ENCODE data around the gene EXT2.
A peak's percentile ranks its signal among the peaks of the same experiment; 100 is the strongest.

The EXT2 gene

DNA sequence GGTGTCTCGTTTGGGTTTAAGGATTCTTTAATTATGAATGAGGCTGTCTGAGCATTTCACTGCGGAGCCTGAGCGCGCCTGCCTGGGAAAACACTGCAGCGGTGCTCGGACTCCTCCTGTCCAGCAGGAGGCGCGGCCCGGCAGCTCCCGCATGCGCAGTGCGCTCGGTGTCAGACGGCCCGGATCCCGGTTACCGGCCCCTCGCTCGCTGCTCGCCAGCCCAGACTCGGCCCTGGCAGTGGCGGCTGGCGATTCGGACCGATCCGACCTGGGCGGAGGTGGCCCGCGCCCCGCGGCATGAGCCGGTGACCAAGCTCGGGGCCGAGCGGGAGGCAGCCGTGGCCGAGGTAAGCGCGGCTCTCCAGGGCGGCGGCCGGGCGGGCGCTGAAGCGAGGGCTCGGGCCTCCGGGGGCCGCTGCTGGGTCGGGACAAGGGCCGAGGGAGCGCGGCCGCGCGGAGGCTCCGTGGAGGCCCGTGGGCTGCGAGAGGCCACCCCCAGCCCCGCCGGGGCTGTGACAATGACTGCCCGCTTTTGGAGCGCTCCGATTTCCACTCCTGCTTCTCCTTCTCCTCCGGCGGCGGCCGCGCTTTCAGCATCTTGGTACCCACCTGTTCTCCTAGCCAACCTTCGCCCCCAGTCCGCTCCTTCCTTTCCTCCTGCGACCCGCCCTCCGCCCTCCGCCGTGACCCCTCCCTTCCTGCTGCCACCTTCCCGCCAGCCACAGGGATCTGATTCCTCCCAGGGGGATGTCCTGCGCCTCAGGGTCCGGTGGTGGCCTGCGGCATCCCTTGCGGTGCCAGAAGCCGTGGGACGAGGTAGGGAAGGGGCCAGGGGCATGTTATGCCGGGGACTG lies at the start of gene EXT2:
TSS of gene EXT2 (plus strand) at position 173 of the 854 bp plus-strand sequence. CDS start 12,035 bp downstream, outside the sequence.
- DNase-seq (ENCODE audit: low read depth, low spot score) = peak; percentile 87

GRCh38 chr11:44046182-44046581 lies 49.3 kb upstream of the EXT2 start:
- DNase-seq (ENCODE audit: low read depth, low spot score) = no peak

DNA sequence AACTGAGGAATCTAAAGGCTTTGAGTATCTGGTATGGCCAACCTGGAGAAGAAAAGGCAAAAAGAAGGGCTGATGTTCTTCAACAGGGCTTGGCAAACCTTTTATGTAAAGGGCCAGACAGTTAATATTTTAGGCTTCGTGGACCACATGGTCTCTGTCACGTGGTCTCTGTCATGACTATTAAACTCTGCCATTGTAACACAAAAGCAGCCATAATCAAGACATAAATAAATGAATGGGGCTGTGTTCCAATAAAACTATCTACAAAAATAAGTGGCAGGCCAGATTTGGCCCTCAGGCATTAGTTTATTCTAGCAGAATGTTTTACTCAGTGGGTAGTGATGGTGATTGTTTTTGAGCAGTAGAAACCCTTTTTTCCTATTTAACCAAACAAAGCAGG lies 48.2 kb upstream of the EXT2 start:
- no peak for DNase-seq (ENCODE audit: low read depth, low spot score)

DNA sequence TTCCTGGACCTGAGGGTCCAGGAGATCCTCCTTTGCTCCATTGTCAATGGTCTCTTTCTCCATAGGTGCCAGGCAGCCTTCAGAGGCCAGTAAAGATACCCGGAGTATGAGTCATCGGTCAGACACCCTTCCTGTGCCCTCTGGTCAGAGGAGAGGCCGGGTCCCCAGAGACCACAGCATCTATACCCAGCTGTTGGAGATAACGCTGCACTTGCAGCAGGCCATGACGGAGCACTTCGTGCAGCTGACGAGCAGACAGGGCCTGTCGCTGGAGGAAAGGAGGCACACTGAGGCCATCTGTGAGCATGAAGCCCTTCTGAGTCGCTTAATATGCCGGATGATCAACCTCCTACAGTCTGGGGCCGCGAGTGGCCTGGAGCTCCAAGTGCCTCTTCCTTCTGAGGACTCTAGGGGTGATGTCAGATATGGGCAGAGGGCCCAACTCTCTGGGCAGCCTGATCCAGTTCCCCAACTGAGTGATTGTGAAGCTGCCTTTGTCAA lies 47.5 kb upstream of the EXT2 start, which contains the start of gene ACCSL:
TSS of gene ACCSL (plus strand) at position 51 of the 501 bp plus-strand sequence. CDS start at position 107, 56 bp downstream.
- DNase-seq (ENCODE audit: low read depth, low spot score) = no peak

GRCh38 chr11:44049832-44050231 lies 45.6 kb upstream of the EXT2 start:
- DNase-seq (ENCODE audit: low read depth, low spot score) = no peak

DNA sequence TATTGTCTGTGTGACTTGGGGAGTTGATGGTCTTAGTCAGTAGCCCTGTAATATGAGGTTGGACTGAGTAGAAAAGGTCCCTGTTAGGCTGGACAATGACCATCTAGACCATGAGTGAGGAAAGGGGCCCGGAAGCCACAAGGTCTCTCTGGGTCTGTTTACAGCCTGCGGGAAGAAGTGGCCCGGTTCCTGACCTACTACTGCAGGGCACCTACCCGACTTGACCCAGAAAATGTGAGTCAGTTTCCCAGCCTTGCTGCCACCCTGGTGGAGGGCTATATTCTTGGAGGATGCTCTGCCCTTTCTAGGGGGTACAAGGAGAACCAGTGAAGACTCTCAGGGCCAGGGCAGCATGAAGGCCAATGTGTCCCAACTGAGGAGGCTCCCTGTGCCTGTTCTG lies 44.3 kb upstream of the EXT2 start:
- DNase-seq (ENCODE audit: low read depth, low spot score) = no peak

GRCh38 chr11:44057340-44057739 lies 38.1 kb upstream of the EXT2 start:
- no peak for DNase-seq (ENCODE audit: low read depth, low spot score)

GRCh38 chr11:44058275-44058674 lies 37.2 kb upstream of the EXT2 start:
- DNase-seq (ENCODE audit: low read depth, low spot score) = no peak

GRCh38 chr11:44065161-44065661 lies 30.3 kb upstream of the EXT2 start:
- peak; percentile 64 for DNase-seq (ENCODE audit: low read depth, low spot score)

DNA sequence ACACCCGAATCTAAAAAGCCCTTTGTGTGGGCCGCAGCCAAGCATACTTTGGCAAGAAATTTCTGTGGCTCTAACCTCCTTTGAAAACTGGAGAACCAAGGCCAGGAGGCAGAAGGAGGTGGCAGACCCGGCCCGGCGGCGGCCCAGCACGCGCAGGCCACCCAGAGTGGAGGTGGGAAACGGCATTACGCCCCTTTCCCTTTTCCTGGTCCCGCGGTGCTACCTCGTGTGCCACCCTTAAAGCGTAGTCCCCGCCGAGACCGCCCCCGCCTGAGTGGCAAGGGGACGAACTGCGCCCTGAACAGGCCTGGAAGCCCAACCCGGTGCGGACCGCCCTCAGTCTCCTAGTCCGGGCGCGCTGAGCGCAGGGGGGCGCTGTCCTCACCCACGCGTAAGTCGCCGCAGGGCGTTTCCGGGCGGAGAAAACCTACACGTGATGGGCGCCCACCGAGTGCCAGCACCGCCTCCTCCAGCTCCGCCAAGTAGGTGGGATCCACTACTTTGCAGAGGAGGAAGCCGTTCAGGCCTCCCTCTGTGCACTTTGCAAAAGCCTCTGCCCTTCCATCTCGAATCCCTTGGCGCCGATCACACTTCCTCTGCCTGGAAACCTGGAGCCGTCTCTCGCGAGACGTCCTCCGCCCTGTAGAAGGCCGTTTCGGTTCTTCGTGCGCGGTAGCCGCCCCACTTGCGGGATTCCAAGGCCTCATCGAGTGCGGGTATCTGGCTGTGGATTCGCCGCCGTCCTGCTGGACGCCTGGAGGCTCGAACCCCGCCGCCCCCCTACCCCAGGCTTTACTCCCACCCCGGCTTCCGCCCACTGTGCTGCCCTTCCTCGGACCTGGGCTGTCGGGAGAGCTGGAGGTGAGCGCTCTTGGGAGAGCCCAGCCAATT lies 29.4 kb upstream of the EXT2 start, which contains the start of gene ACCS:
TSS of gene ACCS (plus strand) at position 430 of the 891 bp plus-strand sequence. CDS start 1,358 bp downstream, outside the sequence.
- peak; percentile 96 for DNase-seq (ENCODE audit: low read depth, low spot score)

DNA sequence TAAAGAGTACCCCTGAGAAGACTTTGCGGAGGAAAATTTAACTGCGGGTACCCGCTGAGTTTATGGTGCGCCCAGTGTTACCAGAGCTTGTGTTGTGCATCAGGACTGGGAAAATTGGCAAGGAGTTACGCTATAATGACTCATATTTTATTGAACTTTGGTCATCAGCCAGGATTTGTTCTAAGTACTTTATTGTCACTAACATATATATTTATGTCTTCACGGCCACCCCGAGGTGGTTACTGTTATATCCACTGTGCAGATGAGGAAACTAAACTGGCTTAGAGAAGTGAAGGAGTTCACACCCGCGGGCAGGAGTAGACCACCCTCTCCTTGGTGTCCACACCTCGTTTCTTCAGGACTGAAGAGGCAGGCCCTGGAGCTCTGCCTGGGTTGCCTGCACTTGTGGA lies 28.7 kb upstream of the EXT2 start:
- DNase-seq (ENCODE audit: low read depth, low spot score) = no peak

DNA sequence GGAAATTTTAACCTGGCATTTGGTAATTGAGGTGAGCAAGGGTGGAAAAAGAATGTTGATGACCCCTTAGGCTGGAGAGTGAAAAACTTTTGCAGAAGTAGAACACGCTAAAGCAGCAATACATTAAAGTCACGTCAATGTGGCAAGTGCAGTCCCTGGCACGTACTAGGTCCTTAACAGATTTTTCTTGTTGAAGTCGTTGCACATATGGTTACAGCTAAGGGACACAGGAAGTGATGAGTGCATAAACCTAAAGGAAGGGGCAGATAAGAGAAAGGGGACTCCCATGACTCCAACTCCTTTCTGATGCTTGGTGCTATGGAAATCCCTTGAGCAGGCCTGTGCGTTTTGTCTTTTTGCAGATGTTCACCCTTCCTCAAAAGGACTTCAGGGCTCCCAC lies 28.2 kb upstream of the EXT2 start:
- DNase-seq (ENCODE audit: low read depth, low spot score) = no peak

GRCh38 chr11:44068180-44068579 lies 27.3 kb upstream of the EXT2 start:
- DNase-seq (ENCODE audit: low read depth, low spot score) = no peak

DNA sequence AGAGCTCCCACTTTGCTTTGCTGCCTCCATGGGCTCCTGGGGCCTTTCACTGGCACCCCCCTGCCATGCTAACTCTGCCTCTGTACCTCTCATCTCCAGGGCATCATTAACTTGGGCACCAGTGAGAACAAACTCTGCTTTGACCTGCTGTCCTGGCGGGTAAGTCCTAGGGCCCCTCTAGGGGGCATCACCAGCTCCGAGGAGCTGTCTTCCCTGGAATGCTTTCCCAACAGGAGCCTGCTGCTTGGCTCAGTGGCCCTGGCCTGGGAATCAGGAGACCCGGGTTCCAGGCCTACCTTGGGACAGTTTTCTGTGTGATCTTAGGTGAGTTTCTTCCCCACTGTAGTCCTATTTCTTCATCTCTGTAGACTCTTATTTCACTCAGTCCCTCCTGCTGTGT lies 24.3 kb upstream of the EXT2 start:
- no peak for DNase-seq (ENCODE audit: low read depth, low spot score)

DNA sequence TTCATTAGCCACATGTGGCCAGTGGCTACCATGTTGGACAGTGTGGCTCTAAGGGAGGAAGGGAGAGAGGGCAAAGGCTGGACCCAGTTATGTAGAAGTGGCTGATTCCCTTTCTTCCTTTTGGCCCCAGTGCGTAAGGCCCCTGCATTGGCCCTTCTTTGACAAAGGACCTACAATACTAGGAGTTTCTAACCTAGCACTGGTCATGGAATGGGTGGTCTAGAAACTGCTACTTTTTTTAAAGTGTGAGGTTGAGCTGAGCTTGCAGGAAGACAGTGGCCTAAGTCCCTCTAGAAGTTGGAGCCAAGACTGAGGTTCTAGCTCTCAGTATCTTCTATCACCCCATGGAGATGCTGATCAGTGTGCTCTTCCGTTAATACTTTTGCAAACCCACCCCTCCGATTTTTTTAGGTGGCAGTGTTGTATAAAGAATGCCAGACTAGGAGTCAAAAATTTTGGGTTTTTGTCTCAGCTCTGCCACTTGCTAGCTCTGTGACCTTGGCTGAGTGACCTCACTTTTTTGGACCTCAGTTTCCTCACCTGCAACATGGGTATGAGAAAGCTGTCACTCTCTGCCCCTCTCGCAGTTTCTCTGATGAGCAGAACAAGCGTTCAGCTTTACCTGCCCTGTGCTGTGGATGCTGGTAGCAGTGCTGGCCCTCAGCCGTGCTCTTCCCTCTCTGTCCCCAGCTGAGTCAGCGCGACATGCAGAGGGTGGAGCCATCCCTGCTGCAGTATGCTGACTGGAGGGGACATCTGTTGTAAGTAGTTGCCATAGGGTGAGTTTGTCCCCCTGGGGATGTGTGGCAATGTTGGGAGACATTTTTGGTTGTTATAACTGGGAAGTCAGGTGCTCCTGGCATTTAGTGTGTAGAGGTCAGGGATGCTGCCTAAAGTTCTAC lies 22.5 kb upstream of the EXT2 start:
- DNase-seq (ENCODE audit: low read depth, low spot score) = no peak

DNA sequence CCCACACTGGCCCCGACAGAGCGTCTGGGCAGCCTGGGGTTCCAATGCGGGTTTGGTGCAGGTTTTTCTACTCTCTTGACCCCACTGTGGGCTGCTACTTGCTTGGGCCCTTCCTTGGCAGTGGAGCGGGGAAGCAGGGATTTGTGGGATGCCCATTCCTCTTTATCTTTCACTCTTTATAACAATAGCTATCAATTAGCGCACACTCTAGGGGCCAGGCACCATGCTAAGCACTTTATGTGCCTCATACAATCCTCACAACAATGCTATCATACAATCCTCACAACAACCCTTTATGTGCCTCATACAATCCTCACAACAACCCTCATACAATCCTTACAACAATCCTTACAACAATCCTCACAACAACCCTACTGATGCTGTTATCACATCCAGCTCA lies 16.7 kb upstream of the EXT2 start:
- DNase-seq (ENCODE audit: low read depth, low spot score) = no peak

DNA sequence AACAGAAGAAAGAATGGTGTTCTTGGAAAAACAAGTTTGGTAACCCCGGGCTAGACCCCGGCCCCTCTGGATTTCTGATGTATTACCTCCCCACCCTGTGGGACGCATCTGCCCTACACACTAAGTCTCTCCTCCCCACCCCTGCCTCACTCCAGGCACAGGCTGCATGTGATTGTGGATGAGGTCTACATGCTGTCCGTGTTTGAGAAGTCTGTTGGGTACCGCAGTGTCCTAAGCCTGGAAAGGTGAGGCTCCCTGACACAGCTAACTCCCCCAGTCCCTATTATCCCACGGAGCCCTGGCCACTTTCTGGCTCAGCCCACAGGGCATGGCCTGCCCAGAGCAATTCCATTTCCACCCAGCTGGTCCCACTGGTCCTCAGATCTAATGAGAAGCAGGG lies 16.1 kb upstream of the EXT2 start:
- peak; percentile 45 for DNase-seq (ENCODE audit: low read depth, low spot score)

- no peak for DNase-seq (ENCODE audit: low read depth, low spot score)
Measured at GRCh38 chr11:44080951-44081350, 14.5 kb upstream of the EXT2 start.

DNA sequence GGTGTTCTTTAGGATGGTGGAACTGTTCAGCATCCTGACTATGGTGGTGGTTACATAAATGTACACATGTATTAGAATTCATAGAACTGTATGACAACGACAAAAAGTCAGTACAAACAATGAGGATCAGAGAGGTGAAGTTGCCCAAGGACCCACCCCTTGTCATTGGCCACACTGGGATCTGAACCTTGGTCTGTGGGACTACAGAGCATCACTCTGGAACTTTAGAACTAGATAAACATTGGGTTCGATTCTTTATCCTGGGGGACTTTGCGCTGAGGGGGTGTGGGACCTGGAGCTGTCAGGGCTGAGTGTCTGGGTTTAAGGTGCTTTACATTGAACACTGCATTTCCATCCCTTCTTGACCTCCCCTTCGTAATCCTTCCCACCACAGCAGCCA lies 12.8 kb upstream of the EXT2 start:
- no peak for DNase-seq (ENCODE audit: low read depth, low spot score)

GRCh38 chr11:44083433-44083832 lies 12.0 kb upstream of the EXT2 start:
- no peak for DNase-seq (ENCODE audit: low read depth, low spot score)

DNA sequence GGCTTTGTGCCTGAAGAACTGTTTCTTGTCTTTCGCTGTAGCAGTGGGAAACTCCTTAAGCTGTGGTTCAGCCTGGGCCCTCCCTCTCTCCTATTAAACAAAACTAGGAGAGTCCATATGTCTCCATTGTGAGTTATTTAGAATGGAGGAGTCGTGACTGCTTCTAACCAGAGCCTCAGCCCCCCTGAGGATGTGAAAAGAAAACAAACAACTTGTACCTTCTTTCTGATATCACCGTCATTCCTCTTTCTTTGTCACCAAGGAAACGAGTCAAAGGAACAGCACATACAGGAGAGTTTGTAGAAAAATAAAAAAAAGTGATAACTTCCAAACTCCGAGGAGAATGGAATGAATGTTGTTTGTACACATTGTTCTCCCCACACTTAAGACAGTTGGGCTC lies 11.6 kb upstream of the EXT2 start:
- DNase-seq (ENCODE audit: low read depth, low spot score) = no peak
